NCI-H146 (cell line): ENCODE results near the gene CEP19.
"Not testable (repeated sequence)": the region's sequence is repeated elsewhere in the genome, so short reads cannot be mapped to it uniquely, and the experiment has no call there.

Experiments used
- DNase-seq: peaks from one replicate; lab custom pipeline; 2025; lab: John Stamatoyannopoulos, UW

Gene CEP19

GRCh38 chr3:196711838-196712513 is at the start of gene CEP19, which contains the start of gene PIGX:
Gene CEP19 (minus strand): TSS chr3:196712250. CDS start chr3:196708657, 3,593 bp downstream.
Gene PIGX (plus strand): TSS chr3:196712377.
- peak; percentile 85 for DNase-seq

GRCh38 chr3:196757876-196758739 is 46.1 kb upstream of the CEP19 start:
- DNase-seq, result no peak

GRCh38 chr3:196756732-196757131 is 44.7 kb upstream of the CEP19 start:
- no peak for DNase-seq

- DNase-seq, result no peak
These were observed 42.3 kb upstream of the CEP19 start for GRCh38 chr3:196754091-196754981.

GRCh38 chr3:196753201-196753600 is 41.2 kb upstream of the CEP19 start:
- no peak for DNase-seq

- DNase-seq, result no peak
These were observed 37.1 kb upstream of the CEP19 start for GRCh38 chr3:196749125-196749524.

GRCh38 chr3:196743569-196743968 is 31.5 kb upstream of the CEP19 start:
- DNase-seq, result not testable (repeated sequence)

- DNase-seq, result no peak
These were observed 29.3 kb upstream of the CEP19 start for GRCh38 chr3:196741249-196741889.

GRCh38 chr3:196740481-196741248 is 28.6 kb upstream of the CEP19 start:
- DNase-seq, result no peak

GRCh38 chr3:196739671-196740480 is 27.8 kb upstream of the CEP19 start, which contains the start of gene PAK2:
Gene PAK2 (plus strand): TSS chr3:196739857. CDS start chr3:196782647, 42,790 bp downstream.
- DNase-seq, result peak; percentile 91

- peak; percentile 38 for DNase-seq
These were observed 25.6 kb upstream of the CEP19 start for GRCh38 chr3:196737655-196738054.

- DNase-seq, result no peak
These were observed 24.8 kb upstream of the CEP19 start for GRCh38 chr3:196736670-196737374.

- DNase-seq, result no peak
These were observed 23.7 kb upstream of the CEP19 start for GRCh38 chr3:196735751-196736150.

- no peak for DNase-seq
These were observed 15.0 kb upstream of the CEP19 start for GRCh38 chr3:196726788-196727675.

GRCh38 chr3:196721097-196721496 is 9.0 kb upstream of the CEP19 start:
- no peak for DNase-seq

- DNase-seq, result not testable (repeated sequence)
These were observed 5.1 kb upstream of the CEP19 start for GRCh38 chr3:196717162-196717561.

- peak; percentile 80 for DNase-seq
These were observed 714 bp upstream of the CEP19 start for GRCh38 chr3:196712514-196713413.
